Effector memory CD4-positive, alpha-beta T cell (primary cell): ENCODE results near the gene POLR2B.

Experiments
- DNase-seq, 3 donors: peaks; one replicate each; pipeline ENCODE4 v3.0.0-alpha.2; 2020
- H3K27ac ChIP-seq: 2 replicates; pipeline ENCODE4 v1.7.0; 2013; ENCODE audit warnings: mild to moderate bottlenecking, low read length, moderate library complexity; ENCODE audit not compliant: insufficient read depth, poor library complexity, severe bottlenecking
- H3K27me3 ChIP-seq: replicated peaks from 2 replicates; pipeline ENCODE4 v1.7.0; 2013; ENCODE audit warnings: mild to moderate bottlenecking, low read length; ENCODE audit not compliant: insufficient read depth, control insufficient read depth, poor library complexity, severe bottlenecking
- H3K36me3 ChIP-seq: 2 replicates; pipeline ENCODE4 v1.7.0; 2013; ENCODE audit warnings: mild to moderate bottlenecking, low read length, moderate library complexity; ENCODE audit not compliant: control insufficient read depth, insufficient read depth
- H3K4me1 ChIP-seq: 2 replicates; pipeline ENCODE4 v1.7.0; 2013; ENCODE audit warnings: low read length, mild to moderate bottlenecking; ENCODE audit not compliant: control insufficient read depth, insufficient read depth, poor library complexity, severe bottlenecking
- H3K4me3 ChIP-seq: 2 replicates; pipeline ENCODE4 v1.7.0; 2013; ENCODE audit warnings: low read length, low read depth, mild to moderate bottlenecking; ENCODE audit not compliant: insufficient read depth, poor library complexity, severe bottlenecking
- H3K9me3 ChIP-seq: 2 replicates; pipeline ENCODE4 v1.7.0; 2013; ENCODE audit warnings: mild to moderate bottlenecking, low read length, moderate library complexity; ENCODE audit not compliant: control insufficient read depth

Gene POLR2B

DNA sequence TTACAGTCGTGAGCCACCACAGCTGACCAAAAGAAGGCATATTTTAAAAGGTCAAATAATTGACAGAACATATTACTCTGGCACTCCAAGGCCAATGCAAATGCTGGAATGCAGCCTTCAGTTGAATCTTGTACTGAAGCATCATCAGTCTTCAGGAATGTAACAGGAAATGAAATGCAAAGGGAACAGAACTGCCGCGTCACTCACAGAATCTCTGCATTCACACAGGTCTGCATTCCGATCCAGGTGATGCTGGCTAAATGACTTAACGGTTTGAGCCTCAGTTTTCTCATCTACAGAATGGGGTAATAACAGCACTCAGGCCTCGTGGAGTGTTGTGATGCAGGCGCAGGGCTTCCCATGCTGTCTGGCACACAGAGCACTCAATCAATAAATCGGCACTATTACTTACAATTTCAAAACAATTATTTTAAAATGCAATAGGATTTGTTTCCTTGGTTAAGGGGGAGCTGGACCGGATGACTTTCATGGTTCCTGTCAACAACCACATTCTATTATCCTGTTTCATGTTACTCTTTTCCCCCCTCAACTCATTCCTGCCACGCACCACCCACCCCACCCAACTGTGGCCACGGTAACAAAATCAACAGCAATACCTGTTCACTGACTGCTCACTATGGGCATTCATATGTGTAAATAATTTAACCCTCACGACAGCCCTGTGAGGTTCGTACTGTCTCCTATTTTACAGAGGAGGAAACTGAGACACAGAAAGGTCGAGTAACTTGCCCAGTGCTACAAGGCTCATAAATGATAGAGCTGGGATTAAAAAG is 99.1 kb downstream of the POLR2B start:
- no peaks in the 10 kb centered on the region for H3K4me1 ChIP-seq
- no peak overlapping the region for H3K27ac ChIP-seq
- no peaks in the 10 kb centered on the region for H3K9me3 ChIP-seq
- no peak overlapping the region for H3K4me3 ChIP-seq
- no peaks in the 10 kb centered on the region for H3K36me3 ChIP-seq
- DNase-seq: no peak
- no peaks in the 10 kb centered on the region for H3K27me3 ChIP-seq

DNA sequence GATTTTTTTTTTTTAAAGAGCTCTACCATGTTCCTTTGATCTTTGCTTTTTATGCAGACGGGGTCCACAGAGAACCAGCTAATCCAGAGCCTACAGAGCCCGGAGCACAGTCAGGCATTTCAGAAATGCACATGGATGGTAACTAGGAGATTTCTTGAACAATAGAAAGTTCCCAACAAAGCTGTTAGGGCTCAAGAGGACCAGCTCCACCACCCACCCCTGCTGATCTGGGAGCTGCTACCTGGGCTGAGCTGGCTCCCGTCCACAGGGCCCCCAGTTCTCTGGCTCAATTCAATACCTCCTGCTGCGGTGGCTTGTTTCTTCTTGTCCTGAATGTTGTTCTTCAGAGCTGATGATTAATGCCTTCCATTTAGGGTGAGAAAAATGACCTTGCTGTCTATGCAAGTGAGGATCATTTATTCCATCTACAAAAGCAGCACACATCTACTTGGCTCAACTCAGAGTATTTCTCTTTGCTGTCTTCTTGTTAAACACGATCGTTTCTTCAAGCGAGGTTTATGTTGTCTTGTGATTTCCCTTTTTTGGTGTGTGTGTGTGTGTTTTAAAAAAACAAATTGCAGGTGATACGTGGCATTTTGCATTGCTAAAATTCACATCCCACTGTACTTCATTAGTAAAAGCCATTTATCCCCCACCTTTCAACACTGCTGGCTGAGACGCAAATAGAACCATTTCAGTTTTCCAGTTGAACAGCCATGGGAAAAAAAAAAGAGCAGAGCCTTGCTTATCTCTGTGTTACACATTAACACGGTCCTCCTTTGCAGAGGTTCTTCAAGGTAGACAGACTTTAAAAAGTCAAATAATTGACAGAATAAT is 100.2 kb downstream of the POLR2B start:
- H3K9me3 ChIP-seq: no peaks in the 10 kb centered on the region
- H3K4me1 ChIP-seq: no peaks in the 10 kb centered on the region
- H3K4me3 ChIP-seq: no peak overlapping the region
- no peaks in the 10 kb centered on the region for H3K36me3 ChIP-seq
- no peaks in the 10 kb centered on the region for H3K27me3 ChIP-seq
- DNase-seq: no peak
- H3K27ac ChIP-seq: no peak overlapping the region
